Measurements from ENCODE around the gene LONRF3.

GRCh38 chrX:119009071-119009470, 34.7 kb downstream of the LONRF3 start:
- TF ChIP-seq CTCF (IDR thresholded peaks at IDR 0.05) (no peak), POLR2A (IDR thresholded peaks at IDR 0.05) (no peak)

All from right lobe of liver (tissue), 4 donors.